Measurements from ENCODE around the gene TMEM39A. TPM values are rescaled to one million over a fixed set of nuclear protein-coding genes. Genes with fewer than 3 reads are reported as not detected.

TMEM39A gene
- total RNA-seq, 1 donor from 2014 or later: 48.2 TPM

GRCh38 chr3:119405315-119405714 lies 58.1 kb downstream of the TMEM39A start:
- Histone ChIP-seq H3K27me3 (no peaks in the 10 kb centered on the region), H3K27ac (no peak overlapping the region), H3K9me3 (no peaks in the 10 kb centered on the region), H3K4me1 (no peaks in the 10 kb centered on the region), H3K36me3 (peaks cover 94% of the 10 kb centered on the region), H3K4me3 (no peak overlapping the region)
- TF ChIP-seq CTCF (IDR thresholded peaks at IDR 0.05): no peak
- ATAC-seq (no peak), DNase-seq (no peak)
- intact Hi-C loops (cut with DNase I): no loop called here

- Histone ChIP-seq H3K9me3 (no peaks in the 10 kb centered on the region), H3K4me3 (no peak overlapping the region), H3K27me3 (no peaks in the 10 kb centered on the region), H3K36me3 (peaks cover 94% of the 10 kb centered on the region), H3K27ac (no peak overlapping the region), H3K4me1 (no peaks in the 10 kb centered on the region)
- intact Hi-C loops (cut with DNase I): no loop called here
- DNase-seq: no peak
- ATAC-seq: no peak
- no peak for TF ChIP-seq CTCF (IDR thresholded peaks at IDR 0.05)
These were observed 60.2 kb downstream of the TMEM39A start for GRCh38 chr3:119403201-119403600.

DNA sequence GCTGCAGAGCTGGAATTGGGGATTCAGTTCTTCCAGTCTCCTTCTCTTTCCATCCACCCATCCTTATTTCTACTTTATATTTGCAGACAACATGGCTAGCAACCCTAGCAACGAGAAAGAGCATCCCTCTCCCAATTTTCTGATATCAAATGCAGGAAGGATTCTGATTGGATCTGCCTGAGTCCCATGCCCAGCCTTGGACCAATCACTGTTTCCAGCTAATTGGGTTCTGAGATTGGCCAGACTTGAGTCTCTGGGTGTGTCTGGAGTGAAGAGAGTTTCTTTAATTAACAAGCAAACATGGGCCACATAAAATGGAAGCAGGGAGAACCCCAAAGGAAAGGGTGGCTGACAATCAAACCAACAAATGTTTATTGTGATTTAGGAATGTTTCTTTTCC lies 60.6 kb downstream of the TMEM39A start:
- H3K4me3 ChIP-seq: no peak overlapping the region
- no peaks in the 10 kb centered on the region for H3K9me3 ChIP-seq
- no peak overlapping the region for H3K27ac ChIP-seq
- intact Hi-C loops (cut with DNase I): no loop called here
- no peak for ATAC-seq
- H3K27me3 ChIP-seq: no peaks in the 10 kb centered on the region
- peaks cover 93% of the 10 kb centered on the region for H3K36me3 ChIP-seq
- no peaks in the 10 kb centered on the region for H3K4me1 ChIP-seq
- DNase-seq: no peak
- TF ChIP-seq CTCF (IDR thresholded peaks at IDR 0.05): no peak

- TF ChIP-seq CTCF (IDR thresholded peaks at IDR 0.05): no peak
- peaks cover 94% of the 10 kb centered on the region for H3K36me3 ChIP-seq
- ATAC-seq: no peak
These were observed 61.6 kb downstream of the TMEM39A start for GRCh38 chr3:119401503-119402440.

GRCh38 chr3:119401069-119401468 lies 62.3 kb downstream of the TMEM39A start:
- TF ChIP-seq CTCF (IDR thresholded peaks at IDR 0.05): no peak
- Histone ChIP-seq H3K27me3 (no peaks in the 10 kb centered on the region), H3K4me3 (no peak overlapping the region), H3K36me3 (peaks cover 93% of the 10 kb centered on the region), H3K9me3 (no peaks in the 10 kb centered on the region), H3K4me1 (no peaks in the 10 kb centered on the region), H3K27ac (no peak overlapping the region)
- DNase-seq: no peak
- intact Hi-C loops (cut with DNase I): no loop called here
- no peak for ATAC-seq

More at GRCh38 chr3:119401503-119402440, 61.6 kb downstream of the TMEM39A start:
- H3K4me3 ChIP-seq: no peak overlapping the region
- H3K9me3 ChIP-seq: no peaks in the 10 kb centered on the region
- DNase-seq: no peak
- H3K4me1 ChIP-seq: no peaks in the 10 kb centered on the region
- H3K27ac ChIP-seq: no peak overlapping the region
- H3K27me3 ChIP-seq: no peaks in the 10 kb centered on the region
- intact Hi-C loops (cut with DNase I): no loop called here

All from upper lobe of right lung (tissue), 1 donor.